Stimulated activated CD4-positive, alpha-beta T cell treated with anti-CD3 and anti-CD28 coated beads, Interleukin-2, amount 100 ng/mL, for 48 hours (primary cell): Measurements from ENCODE around the gene ARPC4.

ENCODE experiments used
- DNase-seq, 2 donors: peaks; one replicate each; pipeline ENCODE4 v3.0.0-alpha.2; 2020

Gene ARPC4

GRCh38 chr3:9793161-9793781 lies 389 bp downstream of the ARPC4 start:
- DNase-seq = no peak

- no peak for DNase-seq
Observed at GRCh38 chr3:9794400-9794799, 1.5 kb downstream of the ARPC4 start.

GRCh38 chr3:9795207-9795606 lies 2.3 kb downstream of the ARPC4 start:
- no peak for DNase-seq

- no peak for DNase-seq
Observed at GRCh38 chr3:9797196-9797945, 4.5 kb downstream of the ARPC4 start.

- DNase-seq = no peak
Observed at GRCh38 chr3:9800529-9800928, 7.6 kb downstream of the ARPC4 start.

- DNase-seq = no peak
Observed at GRCh38 chr3:9803494-9803893, 10.6 kb downstream of the ARPC4 start.

- DNase-seq = no peak
Observed at GRCh38 chr3:9804996-9805395, 12.1 kb downstream of the ARPC4 start.

- DNase-seq = no peak
Observed at GRCh38 chr3:9806137-9806536, 13.3 kb downstream of the ARPC4 start.

- no peak for DNase-seq
Observed at GRCh38 chr3:9806688-9807589, 14.1 kb downstream of the ARPC4 start.

- DNase-seq = no peak
Observed at GRCh38 chr3:9807981-9808344, 15.1 kb downstream of the ARPC4 start.

GRCh38 chr3:9808345-9809037 lies 15.6 kb downstream of the ARPC4 start:
- DNase-seq = peak; percentile 30 to 35

- peak in 1 of 2 donors; percentile 11 for DNase-seq
Observed at GRCh38 chr3:9809239-9809614, 16.3 kb downstream of the ARPC4 start.

- peak; percentile 25 to 32 for DNase-seq
Observed at GRCh38 chr3:9809615-9810432, 16.9 kb downstream of the ARPC4 start, which contains the start of gene TTLL3. TTLL3 (plus strand) TSS chr3:9810262; CDS start chr3:9810662, 400 bp downstream.

- DNase-seq = no peak
Observed at GRCh38 chr3:9810433-9810770, 17.5 kb downstream of the ARPC4 start.

- DNase-seq = no peak
Observed at GRCh38 chr3:9810846-9811245, 18.0 kb downstream of the ARPC4 start.

GRCh38 chr3:9812870-9813483 lies 20.1 kb downstream of the ARPC4 start:
- DNase-seq = no peak

- DNase-seq = no peak
Observed at GRCh38 chr3:9815986-9816385, 23.1 kb downstream of the ARPC4 start.

GRCh38 chr3:9817436-9817835 lies 24.6 kb downstream of the ARPC4 start:
- DNase-seq = no peak

GRCh38 chr3:9818666-9819335 lies 25.9 kb downstream of the ARPC4 start:
- no peak for DNase-seq

GRCh38 chr3:9820543-9820942 lies 27.7 kb downstream of the ARPC4 start:
- DNase-seq = no peak

GRCh38 chr3:9820946-9821345 lies 28.1 kb downstream of the ARPC4 start:
- no peak for DNase-seq
